Stimulated activated CD4-positive, alpha-beta T cell treated with anti-CD3 and anti-CD28 coated beads, Interleukin-4, amount 100 ng/mL, for 48 hours (primary cell): ENCODE measurements around the gene SPAAR.
"Not testable (repeated sequence)": the region's sequence is repeated elsewhere in the genome, so short reads cannot be mapped to it uniquely, and the experiment has no call there.

Experiments
- DNase-seq, 2 donors: peaks; one replicate each; pipeline ENCODE4 v3.0.0-alpha.2; 2020; ENCODE audit warnings: low read depth in 2 of 2

Gene SPAAR

GRCh38 chr9:35923598-35923926 is 14.3 kb downstream of the SPAAR start:
- DNase-seq, result no peak

GRCh38 chr9:35923927-35924763 is 14.9 kb downstream of the SPAAR start:
- peak; percentile 33 to 45 for DNase-seq

GRCh38 chr9:35928591-35929452 is 19.5 kb downstream of the SPAAR start:
- no peak for DNase-seq

DNA sequence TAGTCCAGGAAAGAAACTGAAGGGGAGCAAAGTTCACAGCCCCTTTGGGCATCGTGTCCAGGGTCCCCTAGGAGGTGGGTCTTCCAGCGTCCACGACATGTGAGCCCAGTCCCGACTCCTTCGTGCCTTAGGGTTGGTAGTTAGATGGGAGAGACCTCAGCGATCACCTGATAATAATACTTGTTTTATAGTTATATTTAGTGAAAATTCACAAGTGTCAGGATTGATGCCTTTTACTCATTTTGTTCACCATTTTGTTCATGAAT is 20.1 kb downstream of the SPAAR start:
- no peak for DNase-seq

- DNase-seq, result no peak
These were observed 21.2 kb downstream of the SPAAR start for GRCh38 chr9:35930521-35930920.

- no peak for DNase-seq
These were observed 21.7 kb downstream of the SPAAR start for GRCh38 chr9:35930989-35931388.

DNA sequence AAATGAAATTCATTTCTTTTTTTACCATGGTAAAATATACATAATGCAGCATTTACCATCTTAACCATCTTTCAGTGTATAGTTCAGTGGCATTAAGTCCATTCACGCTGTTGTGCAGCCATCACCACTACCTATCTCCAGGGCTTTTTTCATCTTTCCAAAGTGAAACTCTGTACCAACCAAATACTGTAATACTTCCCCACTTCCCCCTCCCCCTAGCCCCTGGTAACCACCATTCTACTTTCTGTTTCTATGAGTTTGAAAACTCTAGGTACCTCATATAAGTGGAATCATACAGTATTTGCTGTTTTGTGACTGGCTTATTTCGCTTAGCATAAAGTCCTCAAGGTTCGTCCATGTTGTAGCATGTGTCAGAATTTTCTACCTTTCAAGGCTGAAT is 23.4 kb downstream of the SPAAR start:
- no peak for DNase-seq

GRCh38 chr9:35933550-35934067 is 24.3 kb downstream of the SPAAR start:
- no peak for DNase-seq

DNA sequence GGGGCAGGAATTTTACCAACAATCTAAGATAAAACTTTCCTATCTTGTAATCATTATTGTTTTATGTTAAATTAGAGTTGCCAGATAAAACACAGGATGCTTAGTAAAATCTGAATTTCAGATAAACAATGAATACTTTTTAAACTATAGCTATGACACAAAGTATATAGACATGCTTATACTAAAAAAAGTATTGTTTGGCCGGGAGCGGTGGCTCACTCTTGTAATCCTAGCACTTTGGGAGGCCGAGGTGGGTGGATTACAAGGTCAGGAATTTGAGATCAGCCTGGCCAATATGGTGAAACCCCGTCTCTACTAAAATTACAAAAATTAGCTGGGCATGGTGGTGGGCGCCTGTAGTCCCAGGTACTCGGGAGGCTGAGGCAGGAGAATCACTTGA is 24.8 kb downstream of the SPAAR start:
- DNase-seq, result not testable (repeated sequence)

DNA sequence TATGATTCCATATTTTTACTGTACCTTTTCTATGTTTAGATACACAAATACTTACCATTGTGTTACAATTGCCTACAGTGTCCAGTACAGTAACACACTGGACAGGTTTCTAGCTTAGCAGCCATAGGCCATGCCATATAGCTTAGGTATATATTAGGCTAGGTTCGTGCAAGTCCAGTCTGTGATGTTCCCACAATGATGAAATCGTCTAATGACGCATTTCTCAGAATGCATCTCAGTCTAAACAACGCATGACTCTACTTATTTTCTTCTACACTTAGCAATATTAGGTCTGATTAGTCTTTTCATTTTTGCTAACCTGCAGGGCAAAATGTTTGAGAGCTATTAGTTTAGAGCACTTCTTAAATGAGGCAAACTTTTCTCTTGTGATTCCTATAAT is 26.0 kb downstream of the SPAAR start:
- DNase-seq, result no peak

GRCh38 chr9:35935755-35936509 is 26.6 kb downstream of the SPAAR start:
- DNase-seq, result no peak

GRCh38 chr9:35937227-35937626 is 27.9 kb downstream of the SPAAR start:
- no peak for DNase-seq

- no peak for DNase-seq
These were observed 29.4 kb downstream of the SPAAR start for GRCh38 chr9:35938474-35939356.

DNA sequence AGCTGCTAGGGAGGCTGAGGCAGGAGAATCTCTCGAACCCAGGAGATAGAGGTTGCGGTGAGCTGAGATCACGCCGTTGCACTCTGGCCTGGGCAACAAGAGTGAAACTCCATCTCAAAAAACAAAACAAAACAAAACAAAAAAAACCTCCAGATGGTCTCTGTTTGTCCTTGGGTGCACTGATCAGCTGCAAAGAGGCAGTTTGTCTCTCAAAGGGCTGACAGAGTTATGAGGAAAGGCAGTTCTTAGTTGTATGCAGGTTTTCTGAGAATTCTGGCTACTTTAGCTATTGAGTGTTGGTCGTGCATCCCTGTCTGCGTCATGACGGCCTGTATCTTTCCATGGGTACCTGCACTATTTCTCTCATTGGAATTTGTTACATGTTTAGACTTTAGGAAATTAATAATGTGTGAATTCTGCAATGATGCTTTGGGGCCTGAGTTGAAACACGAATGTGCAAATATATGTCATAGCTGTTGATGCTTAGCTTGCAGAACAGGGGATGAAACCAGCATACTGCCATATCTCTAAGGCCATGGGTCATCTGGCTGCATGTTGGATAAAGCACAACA is 30.5 kb downstream of the SPAAR start:
- no peak for DNase-seq

- DNase-seq, result no peak
These were observed 31.4 kb downstream of the SPAAR start for GRCh38 chr9:35940458-35941407.

- no peak for DNase-seq
These were observed 33.0 kb downstream of the SPAAR start for GRCh38 chr9:35942286-35942685.

- no peak for DNase-seq
These were observed 34.9 kb downstream of the SPAAR start for GRCh38 chr9:35944173-35944572.

DNA sequence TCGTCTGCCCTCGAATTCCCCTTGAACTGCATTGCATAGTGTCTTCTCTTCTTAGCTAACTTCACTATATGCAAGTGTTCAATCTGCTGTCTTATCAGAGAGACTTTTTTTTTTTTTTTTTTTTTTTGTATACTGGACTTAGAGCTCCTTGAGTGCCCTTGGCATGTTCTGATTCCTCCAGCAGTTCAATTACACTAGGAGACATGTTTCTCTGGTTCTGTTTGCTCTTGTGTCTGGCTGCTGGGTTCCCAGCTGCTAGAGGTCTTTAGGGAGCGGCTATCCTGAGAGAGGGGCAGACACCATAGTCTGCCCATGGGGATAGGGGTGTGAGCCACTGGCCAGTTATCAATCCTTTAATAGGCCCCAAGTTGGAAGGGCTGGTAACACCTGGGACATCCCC is 35.6 kb downstream of the SPAAR start:
- no peak for DNase-seq

GRCh38 chr9:35945341-35946018 is 36.2 kb downstream of the SPAAR start:
- DNase-seq, result peak; percentile 68 to 74
